Prostate gland (tissue), 2 donors: ENCODE results near the gene ABL2. TPM values are rescaled to one million over a fixed set of nuclear protein-coding genes. Genes with fewer than 3 reads are reported as not detected.
A peak's percentile ranks its signal among the peaks of the same experiment; 100 is the strongest.
"Not testable (repeated sequence)": the region's sequence is repeated elsewhere in the genome, so short reads cannot be mapped to it uniquely, and the experiment has no call there.

Experiments
- DNase-seq: peaks from one replicate; pipeline ENCODE4 v3.0.0-alpha.2; 2019; ENCODE audit warnings: low spot score
- H3K27ac ChIP-seq, 2 donors: fragments of 200-600 bp; sonication (generic); 2 replicates each; pipeline ENCODE4 v1.5.1; 2017 to 2019
- H3K27me3 ChIP-seq: fragments of 200-600 bp; sonication (generic); replicated peaks from 2 replicates; pipeline ENCODE4 v1.5.1; 2019; ENCODE audit not compliant: insufficient read depth
- H3K36me3 ChIP-seq, 2 donors: fragments of 200-600 bp; sonication (generic); 1 replicate in 1 of 2; 2 replicates in 1 of 2; pipeline versions ENCODE4 v1.5.1 to v1.8.1; 2017 to 2019
- H3K4me1 ChIP-seq: fragments of 200-600 bp; sonication (generic); replicated peaks from 2 replicates; pipeline ENCODE4 v1.5.1; 2019
- H3K4me3 ChIP-seq, 2 donors: fragments of 200-600 bp; sonication (generic); 2 replicates each; pipeline ENCODE4 v1.5.1; 2017 to 2019
- H3K9me3 ChIP-seq: fragments of 200-600 bp; sonication (generic); 2 replicates; pipeline ENCODE4 v1.5.1; 2017
- POLR2A ChIP-seq: fragments of 450-650 bp; IDR thresholded peaks from one replicate; pipeline ENCODE4 v1.6.1; 2016; ENCODE audit warnings: antibody characterized with exemption, mild to moderate bottlenecking
- POLR2AphosphoS5 ChIP-seq: sonication (generic); formaldehyde crosslinking; IDR thresholded peaks from one replicate; pipeline ENCODE4 v1.6.1; 2017; ENCODE audit warnings: antibody characterized with exemption
- WGBS: methylation state at CpG from one replicate; pipeline ENCODE4 v1.1.5; 2018; 5-methylcytosine and 5-hydroxymethylcytosine counted together
- intact Hi-C: fragments of 100-400 bp; cut with DNase I; formaldehyde crosslinking; loops from one replicate; pipeline ENCODE4 v1.14.2; 2022
- total RNA-seq, 2 donors: library from RNA; depleted of rRNA; stranded (reverse); fragments of >200 nt; gene quantifications; one replicate each; pipeline ENCODE4 v1.1.0, GENCODE V29; 2016
- TF ChIP-seq, protein P1 (sequence below), 4 experiments: fragments of 200-600 bp in 2 of 4; fragments of 450-650 bp in 2 of 4; sonication (generic) in 2 of 4; IDR thresholded peaks; 1 replicate in 3 of 4; 2 replicates in 1 of 4; pipeline ENCODE4 v1.5.1; 2016 to 2019; ENCODE audit warnings: antibody characterized with exemption in 4 of 4, mild to moderate bottlenecking in 2 of 4, moderate library complexity in 2 of 4

The ABL2 gene
- total RNA-seq, 2 donors from 2014 or later: 12.1 to 18.4 TPM

DNA sequence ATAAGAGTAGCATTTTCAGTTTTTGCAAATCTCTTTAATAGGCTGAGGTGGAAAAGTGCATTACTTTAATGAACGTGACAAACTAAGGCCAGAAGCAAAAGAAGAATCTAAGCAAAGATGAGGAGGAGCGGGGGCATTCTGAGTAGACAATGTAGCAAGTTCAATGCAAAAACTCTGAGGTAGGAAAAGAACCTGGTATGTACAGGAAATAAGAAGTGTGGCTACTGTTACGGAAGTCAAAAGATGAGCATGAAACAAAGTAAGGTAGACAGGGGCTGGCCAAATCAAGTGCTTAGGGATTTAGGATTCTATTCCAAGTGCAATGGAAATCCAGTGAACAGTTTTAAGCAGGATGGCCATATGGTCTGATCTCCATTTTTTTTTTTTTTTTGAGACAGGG, 84.0 kb downstream of the ABL2 start:
- no peaks in the 10 kb centered on the region for H3K36me3 ChIP-seq
- no peak for DNase-seq
- H3K4me1 ChIP-seq: no peaks in the 10 kb centered on the region
- no peaks in the 10 kb centered on the region for H3K27me3 ChIP-seq
- H3K9me3 ChIP-seq: no peaks in the 10 kb centered on the region
- H3K27ac ChIP-seq: no peak overlapping the region
- 99% methylated on average over 3 of the region's 3 CpGs for WGBS
- H3K4me3 ChIP-seq: no peak overlapping the region
- TF ChIP-seq POLR2A: no peak
- TF ChIP-seq, protein P1, sequence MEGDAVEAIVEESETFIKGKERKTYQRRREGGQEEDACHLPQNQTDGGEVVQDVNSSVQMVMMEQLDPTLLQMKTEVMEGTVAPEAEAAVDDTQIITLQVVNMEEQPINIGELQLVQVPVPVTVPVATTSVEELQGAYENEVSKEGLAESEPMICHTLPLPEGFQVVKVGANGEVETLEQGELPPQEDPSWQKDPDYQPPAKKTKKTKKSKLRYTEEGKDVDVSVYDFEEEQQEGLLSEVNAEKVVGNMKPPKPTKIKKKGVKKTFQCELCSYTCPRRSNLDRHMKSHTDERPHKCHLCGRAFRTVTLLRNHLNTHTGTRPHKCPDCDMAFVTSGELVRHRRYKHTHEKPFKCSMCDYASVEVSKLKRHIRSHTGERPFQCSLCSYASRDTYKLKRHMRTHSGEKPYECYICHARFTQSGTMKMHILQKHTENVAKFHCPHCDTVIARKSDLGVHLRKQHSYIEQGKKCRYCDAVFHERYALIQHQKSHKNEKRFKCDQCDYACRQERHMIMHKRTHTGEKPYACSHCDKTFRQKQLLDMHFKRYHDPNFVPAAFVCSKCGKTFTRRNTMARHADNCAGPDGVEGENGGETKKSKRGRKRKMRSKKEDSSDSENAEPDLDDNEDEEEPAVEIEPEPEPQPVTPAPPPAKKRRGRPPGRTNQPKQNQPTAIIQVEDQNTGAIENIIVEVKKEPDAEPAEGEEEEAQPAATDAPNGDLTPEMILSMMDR (IDR thresholded peaks at IDR 0.05): no peak
- no peak for TF ChIP-seq POLR2AphosphoS5
- intact Hi-C loops: no loop called here

DNA sequence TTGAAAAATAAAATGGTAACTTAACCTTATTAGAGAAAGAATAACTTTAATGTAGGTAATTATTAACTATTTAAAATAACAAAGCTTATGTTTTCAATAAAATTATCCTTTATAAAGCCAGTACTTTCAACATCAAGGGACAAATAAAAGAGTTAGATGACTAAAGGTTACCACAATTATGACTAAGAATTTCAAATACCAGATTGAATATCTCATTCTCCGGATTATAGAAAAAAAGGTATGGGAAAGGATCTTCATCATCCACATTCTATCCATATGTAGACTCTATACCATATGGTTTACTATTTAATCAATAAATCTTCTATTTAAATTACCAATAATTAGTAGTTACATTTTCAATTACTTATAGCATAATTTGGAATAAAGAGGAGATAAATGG, 84.9 kb downstream of the ABL2 start:
- Histone ChIP-seq H3K4me1 (no peaks in the 10 kb centered on the region), H3K27me3 (no peaks in the 10 kb centered on the region), H3K9me3 (no peaks in the 10 kb centered on the region), H3K36me3 (no peaks in the 10 kb centered on the region), H3K4me3 (no peak overlapping the region), H3K27ac (no peak overlapping the region)
- TF ChIP-seq POLR2A: no peak
- DNase-seq: no peak
- 96% methylated on average over 1 of the region's 1 CpG for WGBS
- intact Hi-C loops: no loop called here

DNA sequence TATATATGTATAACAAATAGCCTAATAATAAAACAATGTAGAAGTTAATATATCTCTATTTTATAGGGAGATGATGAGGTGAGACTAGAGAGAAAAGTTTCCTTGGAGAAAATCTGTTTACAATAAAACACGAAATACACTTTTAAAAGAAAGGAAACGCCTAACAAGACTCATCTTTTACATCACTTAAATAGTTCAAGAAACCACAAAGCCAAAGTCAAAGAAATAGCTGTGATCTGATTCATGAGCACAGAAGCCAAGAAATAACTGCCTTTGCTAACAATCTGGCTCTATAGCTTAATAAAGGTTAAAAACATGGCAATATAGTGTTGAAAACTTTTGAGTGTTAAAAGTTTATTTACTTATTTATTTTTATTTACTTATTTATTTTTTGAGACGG, 86.2 kb downstream of the ABL2 start:
- Histone ChIP-seq H3K27me3 (no peaks in the 10 kb centered on the region), H3K4me3 (no peak overlapping the region), H3K9me3 (no peaks in the 10 kb centered on the region), H3K27ac (peak overlapping the region in 1 of 2 donors; percentile 19), H3K4me1 (no peaks in the 10 kb centered on the region), H3K36me3 (no peaks in the 10 kb centered on the region)
- TF ChIP-seq, protein P1 (IDR thresholded peaks at IDR 0.05): no peak
- TF ChIP-seq POLR2AphosphoS5: no peak
- no peak for TF ChIP-seq POLR2A
- no peak for DNase-seq
- intact Hi-C loops: no loop called here
- WGBS: 41% methylated on average over 3 of the region's 3 CpGs

DNA sequence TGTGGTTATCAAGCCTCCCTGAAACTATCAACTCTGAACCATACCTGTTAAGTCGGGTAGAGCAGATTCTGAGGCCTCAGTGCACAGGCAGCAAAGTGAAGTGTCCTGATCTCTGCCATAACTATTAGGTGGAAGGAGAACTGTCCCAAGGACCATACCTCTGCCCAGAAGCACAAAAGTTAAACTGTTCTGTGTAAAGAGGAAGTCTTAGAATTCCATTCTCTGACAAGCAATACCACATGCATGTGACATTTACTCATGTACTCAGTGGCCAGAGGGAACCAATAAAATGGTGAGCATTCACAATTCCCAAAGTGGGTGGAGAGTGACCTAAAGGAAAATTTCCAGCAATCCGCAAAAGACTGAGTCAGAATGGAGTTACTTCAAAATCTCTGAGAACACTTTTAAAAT, 86.6 kb downstream of the ABL2 start:
- intact Hi-C loops: no loop called here
- Histone ChIP-seq H3K36me3 (no peaks in the 10 kb centered on the region), H3K27me3 (no peaks in the 10 kb centered on the region), H3K9me3 (no peaks in the 10 kb centered on the region), H3K4me3 (no peak overlapping the region), H3K4me1 (no peaks in the 10 kb centered on the region), H3K27ac (peak overlapping the region in 1 of 2 donors; percentile 19)
- TF ChIP-seq, protein P1 (IDR thresholded peaks at IDR 0.05): no peak
- peak; percentile 29 for TF ChIP-seq POLR2AphosphoS5
- TF ChIP-seq POLR2A: peak; percentile 26
- 68% methylated on average over 2 of the region's 2 CpGs for WGBS
- no peak for DNase-seq

DNA sequence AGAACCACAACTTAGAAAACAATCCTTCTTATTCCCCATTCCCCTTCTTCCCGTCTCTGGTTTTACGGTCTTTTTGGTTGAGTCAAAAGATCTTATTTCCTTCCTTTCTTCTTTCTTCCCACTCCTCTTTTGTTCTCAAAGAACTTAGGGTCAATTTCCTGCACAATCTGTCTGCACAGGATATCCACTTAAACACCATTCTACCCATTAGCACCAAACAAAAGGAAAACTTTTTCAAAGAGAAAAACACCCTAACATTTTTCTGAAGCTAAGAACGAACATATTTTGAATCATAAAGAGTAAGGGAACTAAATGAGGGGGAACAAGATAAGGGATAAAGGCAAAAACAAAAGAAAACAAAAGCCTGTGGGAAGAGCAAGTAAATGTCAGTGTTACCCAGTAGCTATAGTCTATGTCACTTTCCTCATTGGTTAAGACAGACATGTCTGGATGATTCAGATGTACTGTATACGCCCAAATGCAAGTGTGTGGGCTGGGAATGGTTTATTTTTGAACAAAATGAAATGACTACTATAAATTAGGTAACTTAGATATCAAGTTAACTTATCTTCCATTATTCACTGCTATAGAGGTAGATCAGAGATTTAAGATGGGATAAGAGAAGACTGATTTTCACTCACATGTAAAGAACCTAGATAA, 87.8 kb downstream of the ABL2 start:
- intact Hi-C loops: no loop called here
- Histone ChIP-seq H3K36me3 (no peaks in the 10 kb centered on the region), H3K9me3 (no peaks in the 10 kb centered on the region), H3K27ac (no peak overlapping the region), H3K4me3 (no peak overlapping the region), H3K27me3 (no peaks in the 10 kb centered on the region), H3K4me1 (no peaks in the 10 kb centered on the region)
- DNase-seq: no peak
- TF ChIP-seq, protein P1 (IDR thresholded peaks at IDR 0.05): no peak
- no peak for TF ChIP-seq POLR2AphosphoS5
- TF ChIP-seq POLR2A: no peak
- WGBS: 64% methylated on average over 4 of the region's 4 CpGs

DNA sequence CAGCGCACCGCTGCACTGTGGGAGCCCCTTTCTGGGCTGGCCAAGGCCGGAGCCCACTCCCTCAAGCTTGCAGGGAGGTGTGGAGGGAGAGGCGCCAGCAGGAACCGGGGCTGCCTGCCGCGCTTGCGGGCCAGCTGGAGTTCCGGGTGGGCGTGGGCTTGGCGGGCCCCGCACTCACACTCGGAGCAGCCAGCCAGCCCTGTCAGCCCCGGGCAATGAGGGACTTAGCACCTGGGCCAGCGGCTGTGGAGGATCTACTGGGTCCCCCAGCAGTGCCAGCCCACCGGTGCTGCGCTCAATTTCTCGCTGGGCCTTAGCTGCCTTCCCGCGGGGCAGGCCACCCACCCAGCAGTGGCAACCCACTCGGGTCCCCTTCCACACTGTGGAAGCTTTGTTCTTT, 90.7 kb downstream of the ABL2 start:
- H3K27ac ChIP-seq: not testable (repeated sequence)
- 92% methylated on average over 13 of the region's 21 CpGs for WGBS

More for the DNA sequence above, 90.7 kb downstream of the ABL2 start:
- H3K27me3 ChIP-seq, intact Hi-C loops, H3K4me3 ChIP-seq, DNase-seq, H3K9me3 ChIP-seq, H3K4me1 ChIP-seq, H3K36me3 ChIP-seq: not testable (repeated sequence)
